DMS53 treated with DMSO at 0.1 percent for 48 hours (cell line): ENCODE results near the gene CSRP3.

ENCODE experiments used
- DNase-seq: peaks from one replicate; lab custom pipeline; 2025; ENCODE audit not compliant: unreplicated experiment; lab: John Stamatoyannopoulos, UW

CSRP3 gene

GRCh38 chr11:19225581-19225980 lies 23.8 kb upstream of the CSRP3 start:
- DNase-seq = no peak

- DNase-seq = no peak
Measured at GRCh38 chr11:19225123-19225522, 23.3 kb upstream of the CSRP3 start.

- no peak for DNase-seq
Measured at GRCh38 chr11:19220903-19221724, 19.3 kb upstream of the CSRP3 start.

- no peak for DNase-seq
Measured at GRCh38 chr11:19218786-19219460, 17.1 kb upstream of the CSRP3 start.

- no peak for DNase-seq
Measured at GRCh38 chr11:19218216-19218615, 16.4 kb upstream of the CSRP3 start.

GRCh38 chr11:19216709-19217374 lies 15.1 kb upstream of the CSRP3 start:
- no peak for DNase-seq

- no peak for DNase-seq
Measured at GRCh38 chr11:19216021-19216420, 14.2 kb upstream of the CSRP3 start.

GRCh38 chr11:19209617-19210370 lies 8.0 kb upstream of the CSRP3 start:
- DNase-seq = no peak

GRCh38 chr11:19208959-19209546 lies 7.3 kb upstream of the CSRP3 start:
- DNase-seq = no peak

GRCh38 chr11:19208181-19208580 lies 6.4 kb upstream of the CSRP3 start:
- no peak for DNase-seq

- DNase-seq = no peak
Measured at GRCh38 chr11:19204836-19205235, 3.1 kb upstream of the CSRP3 start.

GRCh38 chr11:19200410-19201201 lies 1.2 kb downstream of the CSRP3 start:
- no peak for DNase-seq

- no peak for DNase-seq
Measured at GRCh38 chr11:19199771-19200170, 2.0 kb downstream of the CSRP3 start.

GRCh38 chr11:19199048-19199447 lies 2.7 kb downstream of the CSRP3 start:
- no peak for DNase-seq

- no peak for DNase-seq
Measured at GRCh38 chr11:19196432-19196831, 5.4 kb downstream of the CSRP3 start.

- DNase-seq = no peak
Measured at GRCh38 chr11:19194620-19195308, 7.0 kb downstream of the CSRP3 start.

- DNase-seq = no peak
Measured at GRCh38 chr11:19193916-19194315, 7.9 kb downstream of the CSRP3 start.

GRCh38 chr11:19191530-19192169 lies 10.1 kb downstream of the CSRP3 start:
- no peak for DNase-seq

- DNase-seq = no peak
Measured at GRCh38 chr11:19187833-19188258, 13.9 kb downstream of the CSRP3 start.
